ENCODE measurements around the gene AMMECR1L.

DNA sequence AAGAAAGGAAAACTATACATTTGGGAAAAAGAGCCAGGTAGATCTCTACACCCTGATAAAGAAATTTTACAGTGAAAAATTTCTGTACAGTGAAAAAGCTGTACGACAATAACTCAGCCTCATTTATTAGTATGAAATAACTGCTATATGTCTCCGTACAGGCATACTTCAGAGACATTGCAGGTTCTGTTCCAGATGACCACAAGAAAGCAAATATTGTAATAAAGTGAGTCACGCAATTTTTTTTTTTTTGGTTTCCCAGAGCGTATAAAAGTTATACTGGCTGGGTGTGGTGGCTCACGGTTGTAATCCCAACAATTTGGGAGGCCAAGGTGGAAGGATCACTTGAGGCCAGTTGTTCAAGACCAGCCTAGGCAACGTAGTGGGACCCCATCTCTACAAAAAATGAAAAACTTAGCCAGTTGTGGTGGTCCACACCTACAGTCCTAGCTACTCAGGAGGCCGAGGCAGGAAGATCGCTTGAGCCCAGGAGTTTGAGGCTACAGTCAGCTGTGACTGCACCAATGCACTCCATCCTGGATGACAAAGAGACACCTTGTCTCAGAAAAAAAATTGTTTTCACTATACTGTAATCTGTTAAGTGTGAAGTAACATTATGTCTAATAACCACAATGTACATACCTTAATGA, 28.2 kb upstream of the AMMECR1L start:
- no peak for TF ChIP-seq HSF1 (IDR thresholded peaks at IDR 0.05; ENCODE audit: low read depth, low read length)
- no peak for TF ChIP-seq PML (IDR thresholded peaks at IDR 0.05; ENCODE audit: low read length)
- no peak for TF ChIP-seq BRCA1 (IDR thresholded peaks at IDR 0.05; ENCODE audit: low read depth, low read length)
